A673 (cell line): Measurements from ENCODE around the gene TRIM15. TPM values are rescaled to one million over a fixed set of nuclear protein-coding genes. Genes with fewer than 3 reads are reported as not detected.

Experiments used
- BruUV-seq: library from RNA; stranded (reverse); fragments of 400-500 nt; replicated peaks from 2 replicates; lab custom pipeline; 2021; lab: Mats Ljungman, UMichigan
- CTCF ChIA-PET: fragments of 300-600 bp; sonication (Branson Sonifier 250); formaldehyde crosslinking; loops from one replicate; lab custom pipeline; 2022; ENCODE audit warnings: antibody characterized with exemption; lab: Charles Lee
- POLR2A ChIA-PET: fragments of 300-600 bp; sonication (Branson Sonifier 250); formaldehyde crosslinking; loops from one replicate; lab custom pipeline; 2022; ENCODE audit warnings: antibody characterized with exemption; ENCODE audit not compliant: low non-redundant PET; lab: Charles Lee
- DNase-seq: peaks from one replicate; pipeline ENCODE4 v3.0.0-alpha.2; 2015; ENCODE audit warnings: low spot score
- H3K27ac ChIP-seq: fragments of 200-600 bp; sonication (generic); 2 replicates; pipeline ENCODE4 v1.5.1; 2016; ENCODE audit warnings: mixed run types, low read depth, mild to moderate bottlenecking, mixed read lengths, antibody characterized with exemption, low read length; ENCODE audit not compliant: poor library complexity, severe bottlenecking
- H3K27me3 ChIP-seq: fragments of 200-600 bp; sonication (generic); replicated peaks from 2 replicates; pipeline ENCODE4 v1.6.1; 2017; ENCODE audit warnings: mixed run types, low read depth, mild to moderate bottlenecking, mixed read lengths, antibody characterized with exemption, low read length; ENCODE audit not compliant: insufficient read depth, poor library complexity
- H3K36me3 ChIP-seq: fragments of 200-600 bp; sonication (generic); 2 replicates; pipeline ENCODE4 v1.6.1; 2016; ENCODE audit warnings: mixed run types, mild to moderate bottlenecking, mixed read lengths, antibody characterized with exemption, low read length; ENCODE audit not compliant: insufficient read depth, poor library complexity, severe bottlenecking
- H3K4me1 ChIP-seq: fragments of 200-600 bp; sonication (generic); 2 replicates; pipeline ENCODE4 v1.6.1; 2017; ENCODE audit warnings: mixed run types, mild to moderate bottlenecking, mixed read lengths, antibody characterized with exemption, low read length; ENCODE audit not compliant: insufficient read depth, poor library complexity, severe bottlenecking
- H3K4me3 ChIP-seq: fragments of 200-600 bp; sonication (generic); 2 replicates; pipeline ENCODE4 v1.5.1; 2016; ENCODE audit warnings: low read depth, mixed run types, mild to moderate bottlenecking, mixed read lengths, low read length; ENCODE audit not compliant: poor library complexity, severe bottlenecking
- H3K9me3 ChIP-seq: fragments of 200-600 bp; sonication (generic); 2 replicates; pipeline ENCODE4 v1.6.1; 2016; ENCODE audit warnings: mixed run types, low read depth, mild to moderate bottlenecking, mixed read lengths, antibody characterized with exemption, low read length; ENCODE audit not compliant: poor library complexity, severe bottlenecking
- CTCF ChIP-seq: fragments of 300-800, 200-600 bp; sonication (generic); conservative IDR thresholded peaks from 2 replicates; pipeline ENCODE4 v1.5.1; 2017; ENCODE audit warnings: low read depth, mild to moderate bottlenecking, antibody characterized with exemption, low read length, moderate library complexity, mixed read lengths
- EZH2 ChIP-seq: fragments of 200-600 bp; sonication (generic); IDR thresholded peaks from 2 replicates; pipeline ENCODE4 v1.6.1; 2017; ENCODE audit warnings: borderline replicate concordance, low read depth, mild to moderate bottlenecking, mixed read lengths, antibody characterized with exemption, low read length; ENCODE audit not compliant: poor library complexity, severe bottlenecking
- intact Hi-C: fragments of 100-400 bp; cut with micrococcal nuclease; formaldehyde crosslinking; loops from one replicate; pipeline ENCODE4 v1.10.0; 2022; ENCODE audit not compliant: unreplicated experiment
- total RNA-seq: library from RNA; stranded (reverse); gene quantifications from 2 replicates; pipeline ENCODE4 v1.2.3, GENCODE V29; 2021

Gene TRIM15
- total RNA-seq, 1 experiment from 2014 or later: not detected

- Histone ChIP-seq H3K4me1 (no peaks in the 10 kb centered on the region), H3K36me3 (no peaks in the 10 kb centered on the region), H3K4me3 (no peak overlapping the region), H3K27ac (no peak overlapping the region), H3K27me3 (peaks cover 22% of the 10 kb centered on the region), H3K9me3 (no peaks in the 10 kb centered on the region)
- TF ChIP-seq EZH2 (no peak), CTCF (no peak)
- ChIA-PET POLR2A (no interaction called here), CTCF (interaction anchor here (1.2 kb wide), 1 partner anchor 13 kb away, joined by 4 read pairs; no protein-coding TSS in a partner anchor)
- DNase-seq: no peak
- no TSS peak for BruUV-seq
- intact Hi-C loops: no loop called here
Observed at GRCh38 chr6:30143780-30144179, 19.6 kb upstream of the TRIM15 start.

- intact Hi-C loops: no loop called here
- H3K36me3 ChIP-seq: no peaks in the 10 kb centered on the region
- BruUV-seq: no TSS peak
- CTCF ChIA-PET: interaction anchor here (1.6 kb wide), 1 partner anchor 13 kb away, joined by 3 read pairs; no protein-coding TSS in a partner anchor
- H3K4me3 ChIP-seq: no peak overlapping the region
- H3K4me1 ChIP-seq: no peaks in the 10 kb centered on the region
- no peak for TF ChIP-seq EZH2
- TF ChIP-seq CTCF: no peak
- H3K27ac ChIP-seq: no peak overlapping the region
- H3K9me3 ChIP-seq: no peaks in the 10 kb centered on the region
- POLR2A ChIA-PET: interaction anchor here (0.7 kb wide), 1 partner anchor 32 kb away, joined by 4 read pairs; no protein-coding TSS in a partner anchor
- DNase-seq: no peak
- peaks cover 22% of the 10 kb centered on the region for H3K27me3 ChIP-seq
Observed at GRCh38 chr6:30144811-30145210, 18.5 kb upstream of the TRIM15 start.

GRCh38 chr6:30145818-30146217 lies 17.5 kb upstream of the TRIM15 start:
- CTCF ChIA-PET: interaction anchor here (1.6 kb wide), 1 partner anchor 14 kb away, joined by 3 read pairs; no protein-coding TSS in a partner anchor

More at GRCh38 chr6:30145818-30146217, 17.5 kb upstream of the TRIM15 start:
- H3K27ac ChIP-seq: no peak overlapping the region
- POLR2A ChIA-PET: no interaction called here
- no peaks in the 10 kb centered on the region for H3K36me3 ChIP-seq
- no peaks in the 10 kb centered on the region for H3K4me1 ChIP-seq
- BruUV-seq: no TSS peak
- no peak overlapping the region for H3K4me3 ChIP-seq
- peaks cover 22% of the 10 kb centered on the region for H3K27me3 ChIP-seq
- intact Hi-C loops: no loop called here
- no peaks in the 10 kb centered on the region for H3K9me3 ChIP-seq
- no peak for TF ChIP-seq CTCF
- TF ChIP-seq EZH2: no peak
- DNase-seq: no peak
